Hematopoietic multipotent progenitor cell treated with erythropoietin and hydrocortisone succinate and interleukin-3 and kit ligand, for 17 days (in vitro differentiated cells): ENCODE measurements around the gene NDUFB2.
"Not testable (repeated sequence)": the region's sequence is repeated elsewhere in the genome, so short reads cannot be mapped to it uniquely, and the experiment has no call there.

ENCODE experiments used
- DNase-seq: peaks from one replicate; pipeline ENCODE4 v3.0.0-alpha.2; 2015; ENCODE audit warnings: low spot score

The NDUFB2 gene

DNA sequence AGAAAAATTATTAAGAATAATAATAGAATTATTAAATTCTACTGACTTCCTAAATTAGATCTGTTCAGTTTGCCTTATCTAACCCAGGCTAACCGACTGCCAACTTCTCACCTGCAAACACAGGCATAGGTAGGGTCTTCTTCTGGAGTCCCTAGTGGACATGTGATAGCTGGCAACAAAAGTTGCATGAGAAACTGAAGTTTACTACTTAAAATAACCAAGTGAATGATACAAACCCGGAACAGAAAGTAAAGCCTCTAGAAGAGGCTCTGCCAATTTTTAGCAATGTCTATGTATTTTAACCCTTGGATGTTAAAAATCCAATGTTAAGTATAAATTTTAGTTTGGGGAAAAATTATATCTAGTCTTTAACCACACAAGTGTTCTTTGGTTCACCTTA is 37.6 kb downstream of the NDUFB2 start:
- DNase-seq = no peak

DNA sequence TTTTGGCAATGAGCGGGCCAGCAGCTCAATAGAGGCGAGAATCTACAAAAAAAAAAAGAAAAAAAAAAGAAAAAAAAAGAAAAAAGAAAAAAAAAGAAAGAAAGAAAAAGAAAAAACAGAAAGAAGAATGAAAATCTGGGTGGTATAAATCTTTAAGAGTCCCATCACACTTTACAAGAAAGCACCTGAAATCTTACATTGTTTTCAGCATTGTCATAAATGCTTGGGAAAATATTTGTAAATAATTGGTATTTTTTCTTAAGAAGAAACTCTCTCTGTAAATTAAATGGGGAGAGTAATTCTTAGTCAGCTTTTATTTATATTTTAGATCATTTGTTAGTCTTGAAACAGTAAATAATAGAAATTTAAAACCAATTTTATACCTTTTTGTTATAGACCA is 38.2 kb downstream of the NDUFB2 start:
- no peak for DNase-seq

DNA sequence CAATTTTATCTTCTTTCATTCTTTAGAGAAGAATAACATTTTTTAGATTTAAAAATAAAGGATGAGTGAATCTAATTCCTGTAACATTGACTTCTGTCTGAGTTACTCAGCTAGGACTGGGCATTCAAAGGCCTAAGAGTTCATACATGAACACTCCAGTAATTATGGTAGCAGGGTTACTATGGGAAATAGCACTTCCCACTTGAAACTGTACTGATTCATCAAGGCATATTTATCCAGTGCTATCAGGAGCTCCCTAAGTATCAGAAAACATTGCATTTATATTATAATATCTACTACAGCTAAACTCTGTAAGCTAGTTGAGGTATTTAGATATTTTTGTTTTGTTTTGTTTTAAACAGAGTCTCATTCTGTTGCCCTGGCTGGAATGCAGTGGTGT is 41.8 kb downstream of the NDUFB2 start:
- no peak for DNase-seq

DNA sequence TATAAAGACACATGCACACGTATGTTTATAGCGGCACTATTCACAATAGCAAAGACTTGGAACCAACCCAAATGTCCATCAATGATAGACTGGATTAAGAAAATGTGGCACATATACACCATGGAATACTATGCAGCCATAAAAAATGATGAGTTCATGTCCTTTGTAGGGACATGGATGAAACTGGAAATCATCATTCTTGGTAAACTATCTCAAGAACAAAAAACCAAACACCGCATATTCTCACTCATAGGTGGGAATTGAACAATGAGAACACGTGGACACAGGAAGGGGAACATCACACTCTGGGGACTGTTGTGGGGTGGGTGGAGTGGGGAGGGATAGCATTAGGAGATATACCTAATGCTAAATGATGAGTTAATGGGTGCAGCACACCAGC is 46.7 kb downstream of the NDUFB2 start:
- not testable (repeated sequence) for DNase-seq

DNA sequence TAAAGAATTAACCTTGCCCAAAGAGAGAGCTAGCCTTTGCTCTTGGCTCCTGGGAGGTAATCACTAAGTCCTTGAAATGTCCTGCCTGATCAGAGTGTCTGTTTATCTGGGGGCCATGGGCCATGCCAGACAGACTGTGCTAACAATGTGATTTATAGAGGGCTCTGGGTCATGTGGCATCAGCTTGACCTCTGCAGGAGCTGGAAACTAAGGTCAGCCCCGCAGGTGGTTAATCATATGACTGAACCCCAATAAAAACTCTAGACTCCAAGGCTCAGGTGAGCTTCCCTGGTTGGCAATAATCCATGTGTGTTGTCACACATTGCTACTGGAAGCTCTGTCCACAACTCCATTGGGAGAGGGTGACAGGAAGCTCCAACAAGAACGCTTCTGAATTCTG is 47.5 kb downstream of the NDUFB2 start:
- no peak for DNase-seq

DNA sequence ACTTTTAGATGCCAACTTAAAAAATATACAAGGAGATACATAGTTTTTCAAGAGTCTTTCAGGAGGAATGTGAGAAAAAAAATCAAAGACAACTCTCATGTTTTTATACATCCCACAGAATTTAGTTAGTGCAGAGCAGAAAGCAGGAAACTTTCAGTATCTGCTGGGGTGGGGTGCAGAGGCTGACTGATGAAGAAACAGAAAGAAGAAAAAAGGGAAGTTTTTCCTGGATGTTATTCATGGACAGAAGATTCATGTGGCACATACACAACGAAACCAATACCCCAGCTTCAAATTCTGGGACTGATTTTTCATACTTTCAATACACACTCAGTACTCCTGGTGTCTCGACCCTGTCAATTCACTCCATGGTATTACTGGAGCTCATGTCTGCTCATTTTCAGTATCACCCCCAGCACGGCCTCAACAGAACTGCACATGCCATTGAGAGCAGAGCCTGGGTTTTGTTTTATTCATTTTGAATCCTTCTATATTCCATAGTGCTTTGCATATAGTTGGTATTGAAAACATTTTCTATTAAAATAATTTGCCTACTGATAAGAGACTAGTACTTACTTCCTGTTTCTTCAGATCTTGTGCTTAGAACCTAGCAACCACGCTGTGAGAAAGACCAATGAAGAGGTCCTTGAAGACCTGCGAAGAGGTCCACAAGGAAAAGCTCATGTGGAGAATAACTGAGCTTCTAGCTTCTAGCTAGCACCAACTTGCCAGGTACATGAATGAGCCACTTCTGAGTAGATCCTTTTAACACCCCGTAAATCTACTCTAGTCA is 49.0 kb downstream of the NDUFB2 start:
- DNase-seq = no peak

DNA sequence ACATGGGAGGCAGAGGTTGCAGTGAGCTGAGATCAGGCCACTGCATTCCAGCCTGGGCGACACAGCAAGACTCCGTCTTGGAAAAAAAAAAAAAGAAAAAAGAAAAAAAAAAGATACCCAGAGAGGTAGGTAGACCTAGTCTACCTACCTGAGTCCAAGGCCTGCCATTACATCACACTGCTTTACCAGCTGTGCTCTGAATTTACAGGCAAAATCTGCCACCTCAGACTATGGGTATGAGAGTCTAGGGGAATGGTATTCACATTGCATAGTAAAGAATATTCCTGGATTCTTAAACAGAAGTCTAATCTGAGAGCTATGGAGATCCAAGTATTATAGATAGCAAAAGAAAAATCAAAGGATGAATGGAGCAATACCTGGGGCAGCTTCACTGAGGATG is 50.2 kb downstream of the NDUFB2 start:
- DNase-seq = no peak

DNA sequence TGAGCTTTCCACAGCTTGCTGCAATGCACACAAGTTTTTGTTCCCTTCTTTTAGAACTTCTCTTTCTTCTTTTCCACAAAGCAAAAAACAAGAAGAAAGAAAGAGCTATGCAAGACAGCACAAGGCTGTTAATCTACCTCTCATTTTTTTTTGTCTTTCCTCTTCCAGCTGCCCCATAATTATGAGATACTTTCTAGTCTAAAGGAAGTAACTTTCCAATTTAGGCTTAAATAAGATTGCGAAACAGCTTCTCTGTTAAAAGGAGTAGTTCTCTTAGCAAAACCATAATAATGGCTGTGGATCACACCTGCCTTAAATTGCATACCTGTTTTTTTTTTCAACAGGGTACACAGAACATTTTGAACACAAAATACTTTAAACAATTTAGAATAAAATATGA is 56.0 kb downstream of the NDUFB2 start:
- DNase-seq = no peak

DNA sequence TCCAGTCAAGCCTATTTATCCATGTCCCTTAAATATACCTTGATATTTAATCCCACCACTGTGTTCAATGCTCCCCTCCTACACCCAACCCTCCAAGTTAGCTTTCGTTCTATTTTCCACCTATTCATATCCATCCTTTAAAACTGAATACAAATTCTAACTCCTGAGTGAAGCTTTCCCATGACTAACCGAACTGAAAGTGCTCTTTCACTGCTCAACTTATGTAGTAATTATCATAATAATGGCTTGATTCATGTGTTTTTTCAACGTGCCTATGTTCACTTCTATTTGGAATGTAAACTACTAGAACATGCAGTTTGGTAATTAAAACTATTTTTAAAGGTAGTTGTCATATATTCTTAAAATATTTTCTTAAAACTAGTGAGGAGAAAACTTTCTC is 58.0 kb downstream of the NDUFB2 start:
- no peak for DNase-seq
